Measurements from ENCODE around the gene ZNF14.

GRCh38 chr19:19677579-19677978 is 55.3 kb downstream of the ZNF14 start:
- TF ChIP-seq POLR2A (conservative IDR thresholded peaks at IDR 0.05) (no peak), PHB (CRISPR knock-in tag; IDR thresholded peaks at IDR 0.05) (no peak), NFRKB (IDR thresholded peaks at IDR 0.05; ENCODE audit: low read depth) (no peak), REST (IDR thresholded peaks at IDR 0.05; ENCODE audit: borderline replicate concordance) (no peak), REST (CRISPR knock-in tag; IDR thresholded peaks at IDR 0.05; ENCODE audit: low read depth) (no peak), MLX (CRISPR knock-in tag; conservative IDR thresholded peaks at IDR 0.05) (no peak)
- TF ChIP-seq, protein P1, sequence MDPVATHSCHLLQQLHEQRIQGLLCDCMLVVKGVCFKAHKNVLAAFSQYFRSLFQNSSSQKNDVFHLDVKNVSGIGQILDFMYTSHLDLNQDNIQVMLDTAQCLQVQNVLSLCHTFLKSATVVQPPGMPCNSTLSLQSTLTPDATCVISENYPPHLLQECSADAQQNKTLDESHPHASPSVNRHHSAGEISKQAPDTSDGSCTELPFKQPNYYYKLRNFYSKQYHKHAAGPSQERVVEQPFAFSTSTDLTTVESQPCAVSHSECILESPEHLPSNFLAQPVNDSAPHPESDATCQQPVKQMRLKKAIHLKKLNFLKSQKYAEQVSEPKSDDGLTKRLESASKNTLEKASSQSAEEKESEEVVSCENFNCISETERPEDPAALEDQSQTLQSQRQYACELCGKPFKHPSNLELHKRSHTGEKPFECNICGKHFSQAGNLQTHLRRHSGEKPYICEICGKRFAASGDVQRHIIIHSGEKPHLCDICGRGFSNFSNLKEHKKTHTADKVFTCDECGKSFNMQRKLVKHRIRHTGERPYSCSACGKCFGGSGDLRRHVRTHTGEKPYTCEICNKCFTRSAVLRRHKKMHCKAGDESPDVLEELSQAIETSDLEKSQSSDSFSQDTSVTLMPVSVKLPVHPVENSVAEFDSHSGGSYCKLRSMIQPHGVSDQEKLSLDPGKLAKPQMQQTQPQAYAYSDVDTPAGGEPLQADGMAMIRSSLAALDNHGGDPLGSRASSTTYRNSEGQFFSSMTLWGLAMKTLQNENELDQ (CRISPR knock-in tag; IDR thresholded peaks at IDR 0.05; ENCODE audit: borderline replicate concordance), result no peak

Data from K562 (cell line).